Stomach (tissue), 4 donors: ENCODE data around the gene ADH5.

ENCODE experiments used
- CTCF ChIP-seq, 7 experiments: fragments of 450-650 bp in 4 of 7; fragments of 200-600 bp in 3 of 7; sonication (generic) in 3 of 7; IDR thresholded peaks; one replicate each; pipeline ENCODE4 v1.5.1; 2016 to 2019; ENCODE audit warnings: antibody characterized with exemption in 7 of 7, control low read depth in 2 of 7, mild to moderate bottlenecking in 1 of 7
- EP300 ChIP-seq: sonication (generic); formaldehyde crosslinking; IDR thresholded peaks from one replicate; pipeline ENCODE4 v1.6.1; 2017; ENCODE audit warnings: antibody characterized with exemption
- POLR2A ChIP-seq, 4 donors: fragments of 450-650 bp; IDR thresholded peaks; one replicate each; pipeline ENCODE4 v1.6.1; 2016; ENCODE audit warnings: antibody characterized with exemption in 4 of 4, control low read depth in 2 of 4, mild to moderate bottlenecking in 1 of 4, moderate library complexity in 1 of 4
- POLR2AphosphoS5 ChIP-seq, 3 donors: sonication (generic); formaldehyde crosslinking; IDR thresholded peaks; one replicate each; pipeline ENCODE4 v1.6.1; 2016; ENCODE audit warnings: antibody characterized with exemption in 3 of 3

GRCh38 chr4:99135541-99136162 lies 47.1 kb upstream of the ADH5 start:
- no peak for TF ChIP-seq POLR2A (IDR thresholded peaks at IDR 0.05)
- no peak for TF ChIP-seq CTCF (IDR thresholded peaks at IDR 0.05)
- no peak for TF ChIP-seq EP300
- no peak for TF ChIP-seq POLR2AphosphoS5 (IDR thresholded peaks at IDR 0.05)
